Activated CD4-positive, alpha-beta T cell treated with anti-CD3 and anti-CD28 coated beads for 1 hour (primary cell): ENCODE measurements around the gene FSCN2.
"Not testable (repeated sequence)": the region's sequence is repeated elsewhere in the genome, so short reads cannot be mapped to it uniquely, and the experiment has no call there.

Experiments
- DNase-seq: peaks from one replicate; pipeline ENCODE4 v3.0.0-alpha.2; 2020

FSCN2 gene

DNA sequence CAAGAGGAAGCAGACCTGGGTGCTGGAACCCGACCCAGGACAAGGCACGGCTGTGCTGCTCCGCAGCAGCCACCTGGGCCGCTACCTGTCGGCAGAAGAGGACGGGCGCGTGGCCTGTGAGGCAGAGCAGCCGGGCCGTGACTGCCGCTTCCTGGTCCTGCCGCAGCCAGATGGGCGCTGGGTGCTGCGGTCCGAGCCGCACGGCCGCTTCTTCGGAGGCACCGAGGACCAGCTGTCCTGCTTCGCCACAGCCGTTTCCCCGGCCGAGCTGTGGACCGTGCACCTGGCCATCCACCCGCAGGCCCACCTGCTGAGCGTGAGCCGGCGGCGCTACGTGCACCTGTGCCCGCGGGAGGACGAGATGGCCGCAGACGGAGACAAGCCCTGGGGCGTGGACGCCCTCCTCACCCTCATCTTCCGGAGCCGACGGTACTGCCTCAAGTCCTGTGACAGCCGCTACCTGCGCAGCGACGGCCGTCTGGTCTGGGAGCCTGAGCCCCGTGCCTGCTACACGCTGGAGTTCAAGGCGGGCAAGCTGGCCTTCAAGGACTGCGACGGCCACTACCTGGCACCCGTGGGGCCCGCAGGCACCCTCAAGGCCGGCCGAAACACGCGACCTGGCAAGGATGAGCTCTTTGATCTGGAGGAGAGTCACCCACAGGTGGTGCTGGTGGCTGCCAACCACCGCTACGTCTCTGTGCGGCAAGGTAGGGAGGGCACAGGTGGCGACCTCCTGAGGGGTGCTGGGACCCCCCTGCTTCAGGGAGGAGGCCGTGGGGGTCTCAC is 667 bp downstream of the FSCN2 start:
- DNase-seq, result no peak

DNA sequence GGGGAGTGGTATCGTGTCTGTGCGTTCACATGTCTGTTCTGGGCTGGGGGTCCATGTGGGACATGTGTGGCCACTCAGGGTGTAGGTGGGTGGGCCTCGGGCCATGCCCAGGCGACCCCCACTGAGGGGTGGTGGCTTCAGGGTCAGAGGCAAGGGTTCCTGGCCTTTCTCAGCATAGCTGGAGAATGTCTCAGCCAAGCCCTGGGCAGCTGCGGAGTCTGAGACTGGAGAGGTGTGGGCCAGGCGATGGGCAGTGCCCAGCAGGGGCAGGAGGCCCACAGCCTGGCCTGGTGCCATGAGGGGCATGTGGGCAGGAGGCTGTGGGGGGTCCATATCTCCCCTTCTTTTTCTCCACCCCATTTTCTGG is 1.2 kb downstream of the FSCN2 start:
- DNase-seq, result no peak

DNA sequence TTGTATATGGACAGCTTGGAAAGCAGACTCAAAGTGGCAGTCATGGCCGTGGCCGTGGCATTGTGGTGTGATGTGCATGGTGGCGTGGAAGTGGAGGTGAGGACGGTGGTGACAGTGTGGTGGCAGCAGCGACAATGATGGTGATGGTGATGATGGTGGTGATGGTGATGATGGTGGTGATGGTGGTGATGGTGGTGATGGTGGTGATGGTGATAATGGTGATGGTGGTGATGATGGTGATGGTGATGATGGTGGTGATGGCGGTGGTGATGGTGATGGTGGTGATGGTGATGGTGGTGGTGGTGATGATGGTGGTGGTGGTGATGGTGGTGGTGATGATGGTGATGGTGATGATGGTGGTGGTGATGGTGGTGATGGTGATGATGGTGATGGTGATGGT is 2.8 kb downstream of the FSCN2 start:
- DNase-seq, result not testable (repeated sequence)

DNA sequence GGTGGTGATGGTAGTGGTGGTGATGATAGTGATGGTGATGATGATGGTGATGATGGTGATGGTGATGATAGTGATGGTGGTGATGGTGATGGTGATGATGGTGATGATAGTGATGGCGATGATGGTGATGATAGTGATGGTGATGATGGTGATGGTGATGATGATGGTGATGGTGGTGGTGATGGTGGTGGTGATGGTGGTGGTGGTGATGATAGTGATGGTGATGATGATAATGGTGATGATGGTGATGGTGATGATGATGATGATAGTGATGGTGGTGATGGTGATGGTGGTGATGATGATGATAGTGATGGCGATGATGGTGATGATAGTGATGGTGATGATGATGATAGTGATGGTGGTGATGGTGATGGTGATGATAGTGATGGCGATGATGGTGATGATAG is 3.8 kb downstream of the FSCN2 start:
- not testable (repeated sequence) for DNase-seq

DNA sequence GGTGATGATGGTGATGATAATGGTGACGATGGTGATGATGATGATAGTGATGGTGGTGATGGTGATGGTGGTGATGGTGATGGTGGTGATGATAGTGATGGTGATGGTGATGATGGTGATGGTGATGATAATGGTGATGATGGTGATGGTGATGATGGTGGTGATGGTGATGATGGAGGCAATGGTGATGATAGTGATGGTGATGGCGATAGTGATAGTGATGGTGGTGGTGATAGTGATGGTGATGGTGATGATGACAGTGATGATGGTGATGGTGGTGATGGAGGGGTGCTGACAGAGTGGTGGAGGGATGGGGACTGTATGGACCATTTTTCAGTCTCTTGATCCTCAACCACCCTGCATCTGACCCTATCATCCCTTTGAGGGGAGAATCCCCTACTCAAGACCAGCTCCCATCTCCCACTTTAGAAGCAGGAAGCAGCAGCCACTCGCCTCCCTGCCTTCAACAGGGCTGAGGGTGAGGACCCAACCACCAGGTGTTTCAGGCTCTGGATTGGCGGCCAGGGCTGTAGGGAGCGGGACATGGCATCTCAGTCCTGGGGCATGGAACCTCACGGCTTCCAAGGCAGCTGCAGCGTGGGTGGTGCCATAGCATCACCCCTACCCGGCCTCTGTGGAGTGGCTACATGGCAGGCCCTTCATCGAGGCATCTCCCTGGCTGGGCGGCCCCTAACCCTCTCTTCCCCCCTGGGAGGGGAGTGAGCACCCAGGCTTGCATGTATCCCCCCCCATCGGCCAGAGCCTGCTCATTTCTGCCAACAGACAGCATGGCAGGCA is 4.5 kb downstream of the FSCN2 start:
- DNase-seq, result no peak

DNA sequence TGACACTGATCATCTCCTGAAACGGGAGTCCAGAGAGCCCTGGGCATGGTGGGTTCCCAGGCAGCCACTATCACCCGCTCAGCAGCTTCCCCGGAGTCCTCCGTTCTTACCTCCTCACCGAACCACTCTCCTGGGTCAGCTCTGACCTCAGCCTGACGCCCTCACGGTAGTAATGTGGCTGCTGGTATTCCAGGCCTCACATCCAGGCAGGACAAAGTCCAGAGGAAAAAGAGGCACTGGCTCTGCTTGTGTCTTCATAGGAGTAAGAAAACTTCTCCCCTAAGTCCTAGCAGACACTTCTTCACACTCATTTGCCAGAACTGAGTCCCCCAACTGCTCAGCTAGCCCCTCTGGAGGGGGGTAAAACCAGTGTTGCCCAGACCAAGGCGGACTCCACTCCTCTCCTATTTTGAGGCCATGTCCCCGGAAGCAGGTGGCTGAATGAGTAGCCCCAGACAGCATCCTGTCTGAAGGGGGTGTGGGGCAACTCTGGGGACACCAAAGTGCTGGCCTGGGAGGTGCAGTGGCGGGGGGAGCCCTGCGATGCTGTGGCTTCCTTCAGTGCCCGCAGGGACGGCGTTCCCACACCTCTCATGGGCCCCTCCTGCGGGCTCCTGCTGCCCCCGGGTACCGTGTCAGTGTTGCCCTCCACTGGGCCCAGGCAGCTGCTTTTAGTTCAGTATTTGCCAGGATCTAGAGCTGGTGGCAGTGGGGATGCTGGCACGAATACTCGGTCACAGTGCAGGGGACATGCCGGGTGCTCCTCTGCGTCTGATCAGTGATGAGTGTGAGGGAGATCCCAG is 5.4 kb downstream of the FSCN2 start:
- DNase-seq, result no peak

DNA sequence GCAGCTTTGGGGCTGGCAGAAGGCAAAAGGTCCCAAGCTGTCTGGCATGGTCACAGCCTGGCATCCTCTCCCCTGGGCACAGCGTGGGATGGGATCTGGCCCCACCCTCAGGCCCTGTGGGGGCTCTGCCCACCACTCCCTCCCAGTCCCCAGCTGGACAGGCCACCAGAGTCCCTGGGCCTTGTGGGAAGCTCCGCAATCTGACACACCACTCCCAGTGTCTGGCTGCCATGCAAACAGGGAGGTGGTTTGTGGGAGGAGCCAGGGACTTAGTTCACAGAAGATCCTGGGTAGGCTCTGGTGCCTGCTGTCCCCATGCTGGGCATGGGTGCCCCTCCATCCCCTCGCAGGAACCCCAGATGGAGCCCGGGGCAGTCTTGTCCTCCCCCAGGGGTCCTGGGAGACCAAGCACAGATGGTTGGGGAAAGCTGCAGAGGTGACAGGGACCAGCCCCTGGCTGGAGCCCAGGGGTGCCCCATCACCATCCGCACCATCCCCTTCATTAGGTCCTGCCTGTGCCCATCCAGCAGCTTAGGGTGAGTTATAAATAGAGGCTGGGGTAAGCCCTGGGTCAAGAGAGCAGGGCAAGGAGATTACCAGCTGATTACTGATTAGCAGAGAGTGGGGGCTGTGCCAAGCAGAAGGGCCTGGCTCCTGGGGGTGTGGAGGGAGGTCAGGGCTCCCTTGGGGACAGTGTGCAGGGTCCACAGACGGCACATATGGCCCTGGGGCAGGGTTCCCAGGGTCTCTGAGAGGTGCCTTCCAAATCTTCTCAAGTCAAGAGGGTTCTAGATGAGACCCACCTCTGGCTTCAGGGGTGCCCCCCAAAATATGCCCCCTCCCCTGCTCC is 6.2 kb downstream of the FSCN2 start:
- no peak for DNase-seq

DNA sequence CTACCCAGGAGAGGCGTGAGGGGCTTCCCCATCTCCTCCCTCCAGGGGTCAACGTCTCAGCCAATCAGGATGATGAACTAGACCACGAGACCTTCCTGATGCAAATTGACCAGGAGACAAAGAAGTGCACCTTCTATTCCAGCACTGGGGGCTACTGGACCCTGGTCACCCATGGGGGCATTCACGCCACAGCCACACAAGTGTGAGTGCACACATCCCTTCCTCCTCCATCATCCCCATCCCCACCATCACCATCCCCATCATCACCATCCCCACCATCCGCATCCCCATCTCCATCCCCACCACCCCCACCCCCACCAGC is 6.8 kb downstream of the FSCN2 start:
- DNase-seq, result no peak

DNA sequence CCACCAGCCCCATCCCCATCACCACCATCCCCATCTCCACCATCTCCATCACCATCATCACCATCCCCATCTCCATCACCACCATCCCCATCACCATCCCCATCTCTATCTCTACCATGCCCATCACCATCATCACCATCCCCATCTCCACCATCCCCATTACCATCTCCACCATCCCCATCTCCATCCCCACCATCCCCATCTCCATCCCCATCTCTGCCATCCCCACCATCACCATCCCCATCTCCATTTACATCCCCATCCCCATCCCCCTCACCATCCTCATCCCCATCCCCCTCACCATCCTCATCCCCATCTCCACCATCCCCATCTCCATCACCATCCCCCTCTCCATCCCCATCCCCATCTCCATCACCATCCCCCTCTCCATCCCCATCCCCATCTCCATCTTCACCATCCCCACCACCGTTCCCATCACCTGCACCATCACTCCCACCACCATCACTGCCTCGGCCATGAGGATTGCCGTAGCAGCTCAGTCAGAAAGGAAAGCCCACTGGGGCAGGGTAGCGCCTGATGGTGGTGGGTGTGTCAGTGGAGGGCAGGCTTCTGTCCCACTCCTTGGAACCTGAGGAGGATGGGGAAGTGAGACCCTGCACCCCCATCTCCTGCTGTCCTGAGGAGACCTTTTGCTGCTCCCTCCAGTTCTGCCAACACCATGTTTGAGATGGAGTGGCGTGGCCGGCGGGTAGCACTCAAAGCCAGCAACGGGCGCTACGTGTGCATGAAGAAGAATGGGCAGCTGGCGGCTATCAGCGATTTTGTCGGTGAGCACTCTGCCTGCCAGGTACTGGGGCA is 7.5 kb downstream of the FSCN2 start:
- no peak for DNase-seq

DNA sequence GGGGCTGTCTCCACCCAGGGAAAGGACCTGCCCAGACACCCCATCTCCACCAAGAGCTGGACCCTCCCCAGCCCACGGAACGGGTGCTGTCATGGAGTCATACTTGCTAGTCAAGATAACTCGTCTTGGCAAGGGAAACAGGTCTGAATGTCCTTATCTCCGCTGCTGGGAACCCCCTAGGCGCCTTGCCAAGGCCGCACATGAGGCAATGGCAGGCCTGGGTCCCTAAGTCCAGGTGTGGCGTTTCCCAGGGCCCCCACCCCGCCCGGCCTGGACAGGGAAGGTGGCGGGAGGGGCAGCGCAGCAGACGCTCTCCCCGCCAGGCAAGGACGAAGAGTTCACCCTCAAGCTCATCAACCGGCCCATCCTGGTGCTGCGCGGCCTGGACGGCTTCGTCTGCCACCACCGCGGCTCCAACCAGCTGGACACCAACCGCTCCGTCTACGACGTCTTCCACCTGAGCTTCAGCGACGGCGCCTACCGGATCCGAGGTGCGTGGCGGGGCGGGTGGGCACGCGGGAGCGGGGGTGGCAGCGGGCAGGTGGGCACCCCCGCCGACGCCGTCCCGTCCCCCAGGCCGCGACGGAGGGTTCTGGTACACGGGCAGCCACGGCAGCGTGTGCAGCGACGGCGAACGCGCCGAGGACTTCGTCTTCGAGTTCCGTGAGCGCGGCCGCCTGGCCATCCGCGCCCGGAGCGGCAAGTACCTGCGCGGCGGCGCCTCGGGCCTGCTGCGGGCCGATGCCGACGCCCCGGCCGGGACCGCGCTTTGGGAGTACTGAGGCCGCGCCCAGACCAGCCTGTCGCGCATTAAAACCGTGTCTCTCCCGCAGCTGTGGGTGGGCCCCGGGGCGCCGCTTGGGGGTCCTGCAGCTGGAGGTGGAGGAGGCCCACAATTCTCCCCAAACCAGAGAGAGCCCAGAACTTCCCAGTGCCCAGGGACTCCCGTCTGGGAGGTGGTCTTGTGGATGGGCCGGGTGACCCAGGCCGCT is 8.4 kb downstream of the FSCN2 start:
- no peak for DNase-seq

DNA sequence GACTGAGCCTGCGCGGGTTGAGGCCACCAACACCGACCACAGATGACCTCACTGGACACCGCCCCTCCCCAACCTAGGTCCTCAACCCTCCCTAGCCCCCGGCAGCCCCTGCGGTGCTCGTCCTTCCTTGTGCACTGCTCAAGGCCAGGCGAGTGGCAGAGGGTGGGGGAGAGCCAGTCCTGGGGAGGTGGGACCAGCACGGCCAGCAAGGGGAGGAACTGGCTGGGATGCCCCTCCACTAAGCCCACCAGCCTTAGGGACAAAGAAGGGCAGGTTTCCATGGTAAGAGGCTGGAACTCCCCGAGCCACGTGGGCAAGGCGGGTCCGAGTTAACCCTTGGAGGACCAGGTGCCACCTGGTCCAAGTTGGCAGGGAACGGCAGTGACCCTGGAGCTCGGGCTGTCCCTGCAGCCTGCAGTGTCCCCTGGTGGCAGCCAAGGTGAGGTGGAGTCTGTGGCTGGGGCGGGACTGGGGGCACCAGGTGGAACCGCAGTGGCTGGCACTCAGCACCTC is 9.2 kb downstream of the FSCN2 start:
- no peak for DNase-seq

DNA sequence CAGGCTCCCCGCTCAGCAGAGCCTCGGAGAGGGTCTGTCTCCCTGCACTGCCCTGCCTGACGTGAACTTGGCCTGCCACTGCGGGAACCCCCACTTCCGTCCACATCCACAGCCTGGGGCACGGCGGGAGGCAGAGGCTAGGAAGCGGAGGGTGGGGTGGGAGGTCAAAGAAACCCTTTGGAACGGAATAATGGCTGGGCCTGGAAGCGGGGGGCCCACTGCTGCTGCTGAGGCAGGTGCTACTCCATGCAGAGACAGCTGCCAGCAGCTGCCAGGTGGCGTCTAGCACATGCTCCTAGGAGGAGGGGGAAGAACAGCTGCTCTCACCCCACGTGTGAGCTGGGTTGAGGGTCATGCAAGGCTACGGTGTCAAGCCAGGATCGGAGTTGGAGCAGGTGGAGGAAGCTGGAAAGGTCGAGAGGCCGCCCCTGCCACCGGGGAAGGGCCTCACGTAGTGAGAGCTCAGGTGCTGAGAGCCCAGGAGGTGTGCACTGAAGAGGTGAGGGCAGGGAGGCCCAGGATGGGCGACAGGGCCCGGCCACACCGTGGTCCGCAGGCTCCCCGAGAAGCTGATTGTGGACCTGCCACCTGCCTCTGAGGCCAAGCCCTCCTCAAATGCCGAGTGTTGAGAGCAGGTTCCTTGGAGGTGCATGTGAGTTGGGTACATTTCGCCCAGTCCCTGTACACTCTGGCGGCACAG is 9.8 kb downstream of the FSCN2 start:
- no peak for DNase-seq

DNA sequence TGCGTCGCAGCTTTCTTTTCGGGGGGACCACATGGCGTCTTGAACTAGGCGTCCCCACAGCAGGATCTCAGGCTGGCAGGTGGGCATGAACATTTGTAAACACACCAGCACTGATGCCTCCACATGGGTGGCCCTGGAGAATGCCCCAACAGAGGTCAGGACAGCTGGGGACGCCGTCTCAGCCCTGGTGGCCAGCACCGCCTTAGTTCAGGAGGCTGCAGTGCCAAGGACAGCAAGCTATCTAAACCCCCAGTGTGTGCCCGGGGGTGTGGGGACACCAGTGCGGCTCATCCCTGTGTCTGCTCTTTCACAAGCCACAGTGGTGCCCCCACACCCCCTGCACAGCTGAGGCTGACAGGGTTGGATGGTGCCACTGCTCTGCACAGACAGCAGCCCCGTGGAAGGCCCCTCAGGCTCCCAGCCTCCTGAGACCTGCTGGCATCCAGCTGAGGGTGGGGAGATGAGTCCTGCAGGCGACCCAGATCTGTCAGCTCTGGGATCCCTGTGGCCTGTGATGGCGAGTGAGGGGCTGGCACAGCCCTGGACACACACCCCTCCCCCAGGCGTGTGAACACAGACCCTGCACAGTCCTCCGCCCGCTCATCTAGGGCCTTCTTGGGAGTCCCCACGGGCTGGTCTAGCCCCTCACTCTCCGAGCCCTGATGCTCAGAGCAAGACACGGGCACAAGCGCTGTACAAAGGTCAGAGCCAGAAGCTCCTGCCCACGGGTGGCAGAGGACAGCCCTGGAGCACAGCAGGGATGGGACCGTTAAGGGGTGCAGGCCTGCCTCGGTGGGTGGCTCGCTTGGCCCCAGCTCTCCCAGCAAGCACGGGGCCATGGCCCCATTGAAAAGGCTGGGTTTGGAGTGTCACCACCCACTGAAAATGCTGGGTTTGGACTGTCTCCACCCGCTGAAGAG is 10.7 kb downstream of the FSCN2 start:
- DNase-seq, result no peak

DNA sequence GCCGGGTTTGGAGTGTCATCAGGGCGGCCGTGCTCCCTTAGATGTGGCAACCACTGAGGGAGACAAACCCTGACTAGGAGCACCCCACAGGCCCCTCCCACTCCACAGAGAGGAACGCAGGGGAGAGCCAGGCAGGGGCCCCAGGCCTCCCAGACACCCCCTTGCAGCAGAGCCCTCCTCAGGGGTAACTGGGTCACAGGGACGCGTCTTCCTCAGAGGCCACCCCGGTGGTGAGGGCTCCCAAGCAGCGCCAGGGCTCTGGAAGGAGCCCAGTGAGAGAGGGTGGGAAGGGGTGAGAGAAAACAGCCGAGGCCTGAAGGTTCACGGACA is 11.4 kb downstream of the FSCN2 start:
- no peak for DNase-seq

DNA sequence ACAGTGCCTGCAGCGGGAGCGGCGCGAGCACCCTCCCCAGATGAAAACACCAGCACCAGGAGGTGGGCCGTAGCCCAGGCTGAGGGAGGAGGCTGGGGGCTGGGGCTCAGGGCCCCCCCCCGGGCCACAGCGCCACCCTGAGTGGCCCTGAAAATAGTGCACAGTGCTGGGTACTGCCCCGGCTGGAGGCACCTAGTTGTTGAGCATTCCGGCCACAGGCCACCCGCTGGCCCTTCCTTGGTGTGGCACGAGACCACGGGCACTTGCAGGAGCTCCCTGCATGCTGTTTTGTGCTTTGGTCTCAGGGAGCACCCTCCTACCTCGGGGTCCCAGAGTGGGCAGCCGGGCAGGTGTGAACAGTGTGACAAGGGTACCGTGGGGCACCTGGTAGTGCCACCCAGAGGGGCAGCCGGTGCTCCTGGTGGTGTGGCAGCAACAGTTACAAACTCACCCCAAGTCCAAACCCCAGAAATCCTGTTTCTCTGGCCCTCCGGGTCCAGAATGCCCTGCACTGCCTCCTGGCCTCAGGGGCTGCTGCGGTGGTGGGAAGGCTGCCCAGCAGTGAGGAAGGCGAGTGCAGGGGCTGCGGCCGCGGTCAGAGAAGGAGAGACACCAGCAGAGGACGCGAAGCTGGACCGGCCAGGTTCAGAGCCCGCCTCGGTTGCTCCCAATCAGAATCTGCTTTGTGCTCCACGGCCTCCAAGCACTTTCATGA is 11.9 kb downstream of the FSCN2 start:
- no peak for DNase-seq

DNA sequence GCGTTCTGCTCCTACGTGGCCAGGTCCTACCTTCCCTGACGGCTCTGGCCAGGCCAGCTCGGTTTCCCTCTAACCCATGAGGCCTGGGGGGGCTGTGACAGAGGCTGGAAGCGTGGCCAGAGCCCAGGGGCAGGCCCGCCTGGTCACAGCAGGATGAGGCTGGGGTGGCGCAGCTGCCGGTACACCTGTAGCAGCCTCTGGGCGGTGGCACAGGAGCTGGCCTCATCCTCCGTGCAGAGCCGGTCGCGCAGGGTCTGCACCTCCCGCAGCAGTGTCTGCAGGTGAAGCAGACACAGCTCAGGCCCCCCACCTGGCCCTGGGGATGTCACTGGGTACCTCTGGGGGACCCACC is 12.5 kb downstream of the FSCN2 start:
- DNase-seq, result no peak

DNA sequence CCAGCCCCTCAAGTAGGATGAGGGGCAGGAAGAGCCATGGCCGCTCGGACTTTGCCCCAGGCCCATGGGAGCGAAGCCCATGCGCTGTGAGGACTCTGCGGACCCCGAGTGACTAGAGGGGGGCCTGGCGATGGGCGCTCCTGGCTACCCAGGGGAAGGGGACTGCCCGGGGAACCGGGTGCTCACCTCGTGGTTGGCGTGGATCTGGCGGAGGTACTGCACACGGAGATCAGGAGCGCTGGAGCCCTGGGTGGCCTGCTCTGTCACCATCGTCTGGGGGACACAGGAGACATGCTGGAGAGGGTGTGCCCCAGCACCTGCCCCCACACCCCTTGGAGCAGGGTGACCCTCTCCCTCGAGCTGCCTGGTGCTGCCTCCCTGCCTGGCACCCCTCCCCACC is 12.9 kb downstream of the FSCN2 start:
- DNase-seq, result no peak
